ENCODE data around the gene SPRR5.

- no peak for TF ChIP-seq YY1 (IDR thresholded peaks at IDR 0.05; ENCODE audit: low read depth)
- no peak for TF ChIP-seq EP300 (IDR thresholded peaks at IDR 0.05; ENCODE audit: borderline replicate concordance)
- TF ChIP-seq, protein P1, sequence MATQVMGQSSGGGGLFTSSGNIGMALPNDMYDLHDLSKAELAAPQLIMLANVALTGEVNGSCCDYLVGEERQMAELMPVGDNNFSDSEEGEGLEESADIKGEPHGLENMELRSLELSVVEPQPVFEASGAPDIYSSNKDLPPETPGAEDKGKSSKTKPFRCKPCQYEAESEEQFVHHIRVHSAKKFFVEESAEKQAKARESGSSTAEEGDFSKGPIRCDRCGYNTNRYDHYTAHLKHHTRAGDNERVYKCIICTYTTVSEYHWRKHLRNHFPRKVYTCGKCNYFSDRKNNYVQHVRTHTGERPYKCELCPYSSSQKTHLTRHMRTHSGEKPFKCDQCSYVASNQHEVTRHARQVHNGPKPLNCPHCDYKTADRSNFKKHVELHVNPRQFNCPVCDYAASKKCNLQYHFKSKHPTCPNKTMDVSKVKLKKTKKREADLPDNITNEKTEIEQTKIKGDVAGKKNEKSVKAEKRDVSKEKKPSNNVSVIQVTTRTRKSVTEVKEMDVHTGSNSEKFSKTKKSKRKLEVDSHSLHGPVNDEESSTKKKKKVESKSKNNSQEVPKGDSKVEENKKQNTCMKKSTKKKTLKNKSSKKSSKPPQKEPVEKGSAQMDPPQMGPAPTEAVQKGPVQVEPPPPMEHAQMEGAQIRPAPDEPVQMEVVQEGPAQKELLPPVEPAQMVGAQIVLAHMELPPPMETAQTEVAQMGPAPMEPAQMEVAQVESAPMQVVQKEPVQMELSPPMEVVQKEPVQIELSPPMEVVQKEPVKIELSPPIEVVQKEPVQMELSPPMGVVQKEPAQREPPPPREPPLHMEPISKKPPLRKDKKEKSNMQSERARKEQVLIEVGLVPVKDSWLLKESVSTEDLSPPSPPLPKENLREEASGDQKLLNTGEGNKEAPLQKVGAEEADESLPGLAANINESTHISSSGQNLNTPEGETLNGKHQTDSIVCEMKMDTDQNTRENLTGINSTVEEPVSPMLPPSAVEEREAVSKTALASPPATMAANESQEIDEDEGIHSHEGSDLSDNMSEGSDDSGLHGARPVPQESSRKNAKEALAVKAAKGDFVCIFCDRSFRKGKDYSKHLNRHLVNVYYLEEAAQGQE (IDR thresholded peaks at IDR 0.05; ENCODE audit: low read depth), result no peak
- no peak for TF ChIP-seq RAD21 (IDR thresholded peaks at IDR 0.05; ENCODE audit: low read depth)
- no peak for TF ChIP-seq MAX (IDR thresholded peaks at IDR 0.05)
- TF ChIP-seq TAF1 (IDR thresholded peaks at IDR 0.05; ENCODE audit: low read depth), result no peak
- TF ChIP-seq, protein P2, sequence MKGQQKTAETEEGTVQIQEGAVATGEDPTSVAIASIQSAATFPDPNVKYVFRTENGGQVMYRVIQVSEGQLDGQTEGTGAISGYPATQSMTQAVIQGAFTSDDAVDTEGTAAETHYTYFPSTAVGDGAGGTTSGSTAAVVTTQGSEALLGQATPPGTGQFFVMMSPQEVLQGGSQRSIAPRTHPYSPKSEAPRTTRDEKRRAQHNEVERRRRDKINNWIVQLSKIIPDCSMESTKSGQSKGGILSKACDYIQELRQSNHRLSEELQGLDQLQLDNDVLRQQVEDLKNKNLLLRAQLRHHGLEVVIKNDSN (IDR thresholded peaks at IDR 0.05), result no peak
- TF ChIP-seq NFIC (IDR thresholded peaks at IDR 0.05), result no peak
- TF ChIP-seq TEAD4 (IDR thresholded peaks at IDR 0.05), result no peak
- TF ChIP-seq EGR1 (IDR thresholded peaks at IDR 0.05), result no peak
- TF ChIP-seq CEBPB (IDR thresholded peaks at IDR 0.05), result no peak
These were observed 12.9 kb downstream of the SPRR5 start for GRCh38 chr1:152959801-152960451.
